A549 (cell line): Measurements from ENCODE around the gene TSPEAR.

Experiments used
- EHMT2 ChIP-seq: fragments of 200-600 bp; sonication (generic); IDR thresholded peaks from 2 replicates; pipeline ENCODE4 v1.6.1; 2016; ENCODE audit warnings: antibody characterized with exemption, low read depth, mild to moderate bottlenecking, moderate library complexity
- EP300 ChIP-seq, 2 experiments: fragments of >200 bp; sonication (Bioruptor Twin); formaldehyde crosslinking; IDR thresholded peaks; 2 replicates in 1 of 2; 3 replicates in 1 of 2; pipeline ENCODE4 v1.6.1; 2016 to 2017
- HMGXB4 ChIP-seq: fragments of 250-450 bp; sonication (Bioruptor Pico); IDR thresholded peaks from 2 replicates; pipeline ENCODE4 v1.5.0; 2021; ENCODE audit warnings: mild to moderate bottlenecking, moderate library complexity, borderline replicate concordance
- MYC ChIP-seq: IDR thresholded peaks from 2 replicates; pipeline ENCODE4 v1.6.1; 2012; ENCODE audit warnings: mild to moderate bottlenecking, inconsistent platforms, low read length, improper control_type of control experiment, borderline replicate concordance
- TF ChIP-seq, protein P1 (sequence below): fragments of >200 bp; sonication (Bioruptor Twin); formaldehyde crosslinking; IDR thresholded peaks from 3 replicates; pipeline ENCODE4 v1.5.1; 2016

GRCh38 chr21:44632067-44632466 is 79.3 kb downstream of the TSPEAR start:
- TF ChIP-seq MYC (no peak), EHMT2 (no peak), EP300 (IDR thresholded peaks at IDR 0.05) (no peak), HMGXB4 (CRISPR knock-in tag) (no peak)
- TF ChIP-seq, protein P1, sequence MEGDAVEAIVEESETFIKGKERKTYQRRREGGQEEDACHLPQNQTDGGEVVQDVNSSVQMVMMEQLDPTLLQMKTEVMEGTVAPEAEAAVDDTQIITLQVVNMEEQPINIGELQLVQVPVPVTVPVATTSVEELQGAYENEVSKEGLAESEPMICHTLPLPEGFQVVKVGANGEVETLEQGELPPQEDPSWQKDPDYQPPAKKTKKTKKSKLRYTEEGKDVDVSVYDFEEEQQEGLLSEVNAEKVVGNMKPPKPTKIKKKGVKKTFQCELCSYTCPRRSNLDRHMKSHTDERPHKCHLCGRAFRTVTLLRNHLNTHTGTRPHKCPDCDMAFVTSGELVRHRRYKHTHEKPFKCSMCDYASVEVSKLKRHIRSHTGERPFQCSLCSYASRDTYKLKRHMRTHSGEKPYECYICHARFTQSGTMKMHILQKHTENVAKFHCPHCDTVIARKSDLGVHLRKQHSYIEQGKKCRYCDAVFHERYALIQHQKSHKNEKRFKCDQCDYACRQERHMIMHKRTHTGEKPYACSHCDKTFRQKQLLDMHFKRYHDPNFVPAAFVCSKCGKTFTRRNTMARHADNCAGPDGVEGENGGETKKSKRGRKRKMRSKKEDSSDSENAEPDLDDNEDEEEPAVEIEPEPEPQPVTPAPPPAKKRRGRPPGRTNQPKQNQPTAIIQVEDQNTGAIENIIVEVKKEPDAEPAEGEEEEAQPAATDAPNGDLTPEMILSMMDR, result no peak
